ENCODE data around the gene TAAR5. TPM values are rescaled to one million over a fixed set of nuclear protein-coding genes. Genes with fewer than 3 reads are reported as not detected.

Gene TAAR5
- total and polyA plus RNA-seq, 8 donors = not detected

DNA sequence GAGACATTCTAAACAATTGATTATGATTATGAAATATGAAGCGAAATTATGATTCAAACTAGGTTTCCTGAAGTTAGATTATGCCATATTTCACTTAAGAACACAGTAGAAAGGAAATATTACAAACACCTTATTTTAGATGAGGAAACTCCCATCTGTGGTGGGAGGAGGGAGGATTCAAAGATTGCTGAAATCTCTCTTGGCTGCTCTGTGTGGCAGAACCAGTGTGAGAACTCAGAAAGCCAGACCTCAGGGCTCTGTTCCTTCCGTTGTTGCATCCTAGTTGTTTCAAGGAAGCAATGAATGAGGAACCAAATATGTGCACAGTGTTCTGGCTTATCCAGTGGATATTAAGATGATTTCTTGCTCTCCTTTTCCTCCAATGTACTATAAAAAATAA, 2.1 kb downstream of the TAAR5 start:
- no peak for DNase-seq
- Histone ChIP-seq H3K36me3 (no peaks in the 10 kb centered on the region), H3K27me3 (no peaks in the 10 kb centered on the region), H3K27ac (no peak overlapping the region), H3K4me3 (no peak overlapping the region), H3K4me1 (no peaks in the 10 kb centered on the region), H3K9me3 (no peaks in the 10 kb centered on the region)
- intact Hi-C loops (cut with DNase I; ENCODE audit: low total_unique reads) = no loop called here
- WGBS, 5 donors = 50 to 75% (median 66%) methylated on average over 2 of the region's 2 CpGs
- TF ChIP-seq, protein P1, sequence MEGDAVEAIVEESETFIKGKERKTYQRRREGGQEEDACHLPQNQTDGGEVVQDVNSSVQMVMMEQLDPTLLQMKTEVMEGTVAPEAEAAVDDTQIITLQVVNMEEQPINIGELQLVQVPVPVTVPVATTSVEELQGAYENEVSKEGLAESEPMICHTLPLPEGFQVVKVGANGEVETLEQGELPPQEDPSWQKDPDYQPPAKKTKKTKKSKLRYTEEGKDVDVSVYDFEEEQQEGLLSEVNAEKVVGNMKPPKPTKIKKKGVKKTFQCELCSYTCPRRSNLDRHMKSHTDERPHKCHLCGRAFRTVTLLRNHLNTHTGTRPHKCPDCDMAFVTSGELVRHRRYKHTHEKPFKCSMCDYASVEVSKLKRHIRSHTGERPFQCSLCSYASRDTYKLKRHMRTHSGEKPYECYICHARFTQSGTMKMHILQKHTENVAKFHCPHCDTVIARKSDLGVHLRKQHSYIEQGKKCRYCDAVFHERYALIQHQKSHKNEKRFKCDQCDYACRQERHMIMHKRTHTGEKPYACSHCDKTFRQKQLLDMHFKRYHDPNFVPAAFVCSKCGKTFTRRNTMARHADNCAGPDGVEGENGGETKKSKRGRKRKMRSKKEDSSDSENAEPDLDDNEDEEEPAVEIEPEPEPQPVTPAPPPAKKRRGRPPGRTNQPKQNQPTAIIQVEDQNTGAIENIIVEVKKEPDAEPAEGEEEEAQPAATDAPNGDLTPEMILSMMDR (IDR thresholded peaks at IDR 0.05) = no peak
- no peak for TF ChIP-seq POLR2AphosphoS5 (IDR thresholded peaks at IDR 0.05)
- TF ChIP-seq EP300 (IDR thresholded peaks at IDR 0.05) = no peak
- TF ChIP-seq POLR2A (IDR thresholded peaks at IDR 0.05) = no peak

DNA sequence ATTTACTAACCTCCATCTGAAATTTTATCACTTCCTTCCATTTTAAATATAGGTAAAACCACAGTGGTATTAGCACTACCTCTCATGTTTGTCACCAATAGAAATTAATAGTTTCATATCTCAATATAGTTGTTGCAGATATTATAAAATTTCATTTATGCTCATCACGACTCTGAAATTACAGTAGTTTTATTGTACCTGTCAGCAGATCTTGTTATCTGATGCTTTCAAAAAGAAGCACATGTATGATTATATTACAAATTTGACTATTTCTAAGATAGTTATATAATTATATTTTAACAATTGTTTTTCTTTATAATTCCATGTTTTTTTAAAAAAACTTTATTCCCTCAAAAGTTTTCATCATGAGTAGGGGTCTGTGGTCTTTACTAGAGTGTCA, 4.8 kb downstream of the TAAR5 start:
- peaks cover 0 to 4% (median 2%) of the 10 kb centered on the region in 4 donors for H3K9me3 ChIP-seq
- TF ChIP-seq EP300 (IDR thresholded peaks at IDR 0.05) (no peak), POLR2A (IDR thresholded peaks at IDR 0.05) (no peak), POLR2AphosphoS5 (IDR thresholded peaks at IDR 0.05) (no peak)
- TF ChIP-seq, protein P1 (IDR thresholded peaks at IDR 0.05) = no peak
- H3K4me3 ChIP-seq = no peak overlapping the region
- no peaks in the 10 kb centered on the region for H3K4me1 ChIP-seq
- intact Hi-C loops (cut with DNase I; ENCODE audit: low total_unique reads) = no loop called here
- 84 to 95% (median 94%) methylated on average over 1 of the region's 1 CpG for WGBS, 5 donors
- no peak overlapping the region for H3K27ac ChIP-seq
- no peak for DNase-seq
- H3K36me3 ChIP-seq = no peaks in the 10 kb centered on the region
- H3K27me3 ChIP-seq = no peaks in the 10 kb centered on the region

DNA sequence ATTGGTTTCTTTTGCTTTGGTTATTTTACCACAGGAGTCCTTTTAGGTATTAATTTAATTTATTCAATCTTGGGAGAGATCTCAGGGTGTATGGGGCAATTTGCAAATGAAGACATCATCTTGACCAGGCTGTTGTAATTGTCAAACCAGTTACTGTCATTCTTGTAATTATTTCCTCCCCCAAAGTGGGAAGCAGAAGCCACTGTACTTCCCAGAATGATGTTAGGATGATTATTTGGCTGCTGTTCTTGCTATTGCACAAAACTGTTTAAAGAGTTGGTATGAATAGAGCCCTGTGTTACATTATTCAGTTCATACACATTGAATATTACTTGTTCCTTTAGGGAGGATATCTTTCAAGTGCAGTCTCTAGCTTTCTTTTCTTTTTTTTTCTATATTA, 17.8 kb downstream of the TAAR5 start:
- no peaks in the 10 kb centered on the region for H3K4me1 ChIP-seq
- H3K36me3 ChIP-seq = no peaks in the 10 kb centered on the region
- intact Hi-C loops (cut with DNase I; ENCODE audit: low total_unique reads) = no loop called here
- TF ChIP-seq, protein P1 (IDR thresholded peaks at IDR 0.05) = no peak
- TF ChIP-seq EP300 (IDR thresholded peaks at IDR 0.05) (no peak), POLR2A (IDR thresholded peaks at IDR 0.05) (no peak), POLR2AphosphoS5 (IDR thresholded peaks at IDR 0.05) (no peak)
- H3K27me3 ChIP-seq = peaks cover 0 to 4% (median 0%) of the 10 kb centered on the region in 3 donors
- H3K27ac ChIP-seq = no peak overlapping the region
- no peak for DNase-seq
- peaks cover 0 to under 1% (median 0%) of the 10 kb centered on the region in 4 donors for H3K9me3 ChIP-seq
- H3K4me3 ChIP-seq = no peak overlapping the region

DNA sequence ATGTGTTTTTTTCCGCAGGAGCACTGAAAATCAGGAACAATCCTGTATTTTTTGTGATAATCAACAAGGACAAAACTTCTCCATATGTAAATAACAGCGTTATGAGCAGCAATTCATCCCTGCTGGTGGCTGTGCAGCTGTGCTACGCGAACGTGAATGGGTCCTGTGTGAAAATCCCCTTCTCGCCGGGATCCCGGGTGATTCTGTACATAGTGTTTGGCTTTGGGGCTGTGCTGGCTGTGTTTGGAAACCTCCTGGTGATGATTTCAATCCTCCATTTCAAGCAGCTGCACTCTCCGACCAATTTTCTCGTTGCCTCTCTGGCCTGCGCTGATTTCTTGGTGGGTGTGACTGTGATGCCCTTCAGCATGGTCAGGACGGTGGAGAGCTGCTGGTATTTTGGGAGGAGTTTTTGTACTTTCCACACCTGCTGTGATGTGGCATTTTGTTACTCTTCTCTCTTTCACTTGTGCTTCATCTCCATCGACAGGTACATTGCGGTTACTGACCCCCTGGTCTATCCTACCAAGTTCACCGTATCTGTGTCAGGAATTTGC, 19.2 kb downstream of the TAAR5 start, which contains the start of gene TAAR6:
Gene TAAR6, plus strand, starts transcription at position 102 of the 557 bp plus-strand sequence. Its CDS starts 0 bp downstream, at position 102.
- Histone ChIP-seq H3K27ac (no peak within 1 kb of the TSS), H3K4me3 (no peak within 1 kb of the TSS), H3K36me3 (no peaks in the 10 kb centered on the region), H3K27me3 (peaks cover 0 to 4% (median 0%) of the 10 kb centered on the region in 3 donors), H3K9me3 (no peaks in the 10 kb centered on the region), H3K4me1 (no peaks in the 10 kb centered on the region)
- WGBS, 5 donors = 79 to 87% (median 80%) methylated on average over 15 of the region's 15 CpGs
- DNase-seq = no peak
- intact Hi-C loops (cut with DNase I; ENCODE audit: low total_unique reads) = no loop called here
- TF ChIP-seq, protein P1 (IDR thresholded peaks at IDR 0.05) = no peak
- no peak for TF ChIP-seq POLR2A (IDR thresholded peaks at IDR 0.05)
- TF ChIP-seq EP300 (IDR thresholded peaks at IDR 0.05) = no peak
- no peak for TF ChIP-seq POLR2AphosphoS5 (IDR thresholded peaks at IDR 0.05)
